Measurements from ENCODE around the gene GRIK4. TPM values are rescaled to one million over a fixed set of nuclear protein-coding genes. Genes with fewer than 3 reads are reported as not detected.

Gene GRIK4
- total and polyA plus RNA-seq, 2 donors (not counting 1 experiment from before 2014, with no cell fraction given), result 0.12 to 0.27 TPM

DNA sequence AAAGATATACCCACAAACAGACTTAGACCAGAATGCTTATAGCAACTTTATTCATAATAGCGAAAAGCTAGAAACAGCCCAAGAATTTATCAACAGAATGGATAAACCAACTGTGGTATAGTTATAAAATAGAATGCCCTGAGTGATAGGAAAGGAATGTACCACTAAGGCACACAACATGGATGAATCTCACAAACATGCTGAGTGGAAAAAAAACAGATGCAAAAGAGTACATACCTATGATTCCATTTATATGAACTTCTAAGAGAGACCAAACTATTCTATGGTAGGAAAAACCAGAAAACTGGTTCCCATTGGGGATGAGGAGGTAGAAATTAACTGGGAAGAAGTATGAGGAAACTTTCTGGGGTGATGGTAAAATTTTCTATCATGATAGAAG is 40.4 kb upstream of the GRIK4 start:
- H3K27me3 ChIP-seq (replicated peaks in 1 of 4; ENCODE audit: control extremely low read depth in 1 of 4, control insufficient read depth in 3 of 4, insufficient read depth in 4 of 4, low read length in 3 of 4), result no peaks in the 10 kb centered on the region
- no peaks in the 10 kb centered on the region for H4K20me1 ChIP-seq (ENCODE audit: control insufficient read depth, insufficient read depth, low read length, poor library complexity, severe bottlenecking)
- no peak overlapping the region for H3K27ac Mint-ChIP-seq
- ChIA-PET POLR2A (no interaction called here), CTCF (no interaction called here)
- TF ChIP-seq EZH2 (IDR thresholded peaks at IDR 0.05; ENCODE audit: borderline replicate concordance, insufficient read depth, low read depth, low read length, poor library complexity, severe bottlenecking), result no peak
- TF ChIP-seq, protein P1, sequence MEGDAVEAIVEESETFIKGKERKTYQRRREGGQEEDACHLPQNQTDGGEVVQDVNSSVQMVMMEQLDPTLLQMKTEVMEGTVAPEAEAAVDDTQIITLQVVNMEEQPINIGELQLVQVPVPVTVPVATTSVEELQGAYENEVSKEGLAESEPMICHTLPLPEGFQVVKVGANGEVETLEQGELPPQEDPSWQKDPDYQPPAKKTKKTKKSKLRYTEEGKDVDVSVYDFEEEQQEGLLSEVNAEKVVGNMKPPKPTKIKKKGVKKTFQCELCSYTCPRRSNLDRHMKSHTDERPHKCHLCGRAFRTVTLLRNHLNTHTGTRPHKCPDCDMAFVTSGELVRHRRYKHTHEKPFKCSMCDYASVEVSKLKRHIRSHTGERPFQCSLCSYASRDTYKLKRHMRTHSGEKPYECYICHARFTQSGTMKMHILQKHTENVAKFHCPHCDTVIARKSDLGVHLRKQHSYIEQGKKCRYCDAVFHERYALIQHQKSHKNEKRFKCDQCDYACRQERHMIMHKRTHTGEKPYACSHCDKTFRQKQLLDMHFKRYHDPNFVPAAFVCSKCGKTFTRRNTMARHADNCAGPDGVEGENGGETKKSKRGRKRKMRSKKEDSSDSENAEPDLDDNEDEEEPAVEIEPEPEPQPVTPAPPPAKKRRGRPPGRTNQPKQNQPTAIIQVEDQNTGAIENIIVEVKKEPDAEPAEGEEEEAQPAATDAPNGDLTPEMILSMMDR (IDR thresholded peaks at IDR 0.05), result no peak
- H3K4me3 Mint-ChIP-seq, result no peak overlapping the region
- H3K79me2 ChIP-seq (ENCODE audit: control insufficient read depth, insufficient read depth, low read length), result no peaks in the 10 kb centered on the region
- intact Hi-C loops (cut with micrococcal nuclease), result no loop called here
- H3K27ac ChIP-seq (ENCODE audit: low read length in 2 of 2), result no peak overlapping the region
- no peaks in the 10 kb centered on the region for H3K4me1 Mint-ChIP-seq
- H3K27me3 Mint-ChIP-seq, result no peaks in the 10 kb centered on the region
- no peaks in the 10 kb centered on the region for H3K9me3 Mint-ChIP-seq (ENCODE audit: insufficient read depth)
- peaks cover 3 to 11% of the 10 kb centered on the region in 2 experiments for H3K36me3 ChIP-seq (replicated peaks in 1 of 2; ENCODE audit: control extremely low read depth in 1 of 2, control insufficient read depth in 1 of 2, extremely low read depth in 1 of 2, insufficient read depth in 2 of 2, low read length in 1 of 2)
- H3K9ac ChIP-seq (ENCODE audit: low read length), result no peak overlapping the region
- H2AFZ ChIP-seq (ENCODE audit: insufficient read depth, low read depth, low read length, poor library complexity, severe bottlenecking), result no peak overlapping the region
- H3K4me3 ChIP-seq (ENCODE audit: control extremely low read depth in 1 of 5, extremely low read depth in 1 of 5, insufficient read depth in 1 of 5, low read depth in 2 of 5, low read length in 4 of 5), result no peak overlapping the region
- H3K4me1 ChIP-seq (ENCODE audit: control insufficient read depth in 2 of 2, insufficient read depth in 2 of 2, low read length in 2 of 2), result no peaks in the 10 kb centered on the region
- WGBS (ENCODE audit: insufficient coverage), result no CpG with 5 or more reads among the region's 1 CpG
- no peak overlapping the region for H3K4me2 ChIP-seq (replicated peaks; ENCODE audit: low read depth, low read length, poor library complexity, severe bottlenecking)
- no peaks in the 10 kb centered on the region for H3K9me3 ChIP-seq (ENCODE audit: control extremely low read depth in 1 of 3, control insufficient read depth in 2 of 3, insufficient read depth in 1 of 3, low read length in 2 of 3)
- ATAC-seq (ENCODE audit: low read depth), result no peak
- no peak for DNase-seq

DNA sequence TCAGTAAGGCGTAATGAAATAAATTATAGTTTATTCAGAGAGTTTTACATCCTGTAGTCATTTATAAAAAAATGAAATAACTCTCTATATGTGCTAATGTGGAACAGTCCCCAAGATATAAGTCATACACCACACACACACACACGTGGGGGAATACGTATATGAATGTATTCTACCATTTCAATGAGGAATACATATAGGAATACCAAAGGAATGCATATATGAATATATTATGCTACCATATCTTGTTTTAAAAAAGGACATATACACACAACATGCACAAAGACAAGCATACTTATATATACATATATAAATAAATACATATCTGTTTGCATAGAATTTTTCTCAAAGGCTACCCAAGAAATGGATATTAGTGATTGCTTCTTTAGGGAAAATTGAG is 39.6 kb upstream of the GRIK4 start:
- H3K27ac ChIP-seq (ENCODE audit: low read length in 2 of 2), result no peak overlapping the region
- H3K27me3 ChIP-seq (replicated peaks in 1 of 4; ENCODE audit: control extremely low read depth in 1 of 4, control insufficient read depth in 3 of 4, insufficient read depth in 4 of 4, low read length in 3 of 4), result no peaks in the 10 kb centered on the region
- H3K79me2 ChIP-seq (ENCODE audit: control insufficient read depth, insufficient read depth, low read length), result no peaks in the 10 kb centered on the region
- H3K9ac ChIP-seq (ENCODE audit: low read length), result no peak overlapping the region
- no peaks in the 10 kb centered on the region for H3K4me1 Mint-ChIP-seq
- WGBS (ENCODE audit: insufficient coverage), result no CpG with 5 or more reads among the region's 3 CpGs
- no peak overlapping the region for H3K4me2 ChIP-seq (replicated peaks; ENCODE audit: low read depth, low read length, poor library complexity, severe bottlenecking)
- no peaks in the 10 kb centered on the region for H3K27me3 Mint-ChIP-seq
- no peak for TF ChIP-seq EZH2 (IDR thresholded peaks at IDR 0.05; ENCODE audit: borderline replicate concordance, insufficient read depth, low read depth, low read length, poor library complexity, severe bottlenecking)
- TF ChIP-seq, protein P1 (IDR thresholded peaks at IDR 0.05), result no peak
- DNase-seq (no peak), ATAC-seq (ENCODE audit: low read depth) (no peak)
- no peaks in the 10 kb centered on the region for H3K4me1 ChIP-seq (ENCODE audit: control insufficient read depth in 2 of 2, insufficient read depth in 2 of 2, low read length in 2 of 2)
- H3K4me3 Mint-ChIP-seq, result no peak overlapping the region
- H3K36me3 ChIP-seq (replicated peaks in 1 of 2; ENCODE audit: control extremely low read depth in 1 of 2, control insufficient read depth in 1 of 2, extremely low read depth in 1 of 2, insufficient read depth in 2 of 2, low read length in 1 of 2), result peaks cover 2 to 9% of the 10 kb centered on the region in 2 experiments
- ChIA-PET CTCF (interaction anchor here (0.7 kb wide), 1 partner anchor 11 kb away, joined by 3 read pairs; no protein-coding TSS in a partner anchor), POLR2A (no interaction called here)
- intact Hi-C loops (cut with micrococcal nuclease), result no loop called here
- no peak overlapping the region for H3K27ac Mint-ChIP-seq
- no peaks in the 10 kb centered on the region for H3K9me3 Mint-ChIP-seq (ENCODE audit: insufficient read depth)
- no peaks in the 10 kb centered on the region for H4K20me1 ChIP-seq (ENCODE audit: control insufficient read depth, insufficient read depth, low read length, poor library complexity, severe bottlenecking)
- H2AFZ ChIP-seq (ENCODE audit: insufficient read depth, low read depth, low read length, poor library complexity, severe bottlenecking), result no peak overlapping the region
- no peak overlapping the region for H3K4me3 ChIP-seq (ENCODE audit: control extremely low read depth in 1 of 5, extremely low read depth in 1 of 5, insufficient read depth in 1 of 5, low read depth in 2 of 5, low read length in 4 of 5)
- H3K9me3 ChIP-seq (ENCODE audit: control extremely low read depth in 1 of 3, control insufficient read depth in 2 of 3, insufficient read depth in 1 of 3, low read length in 2 of 3), result no peaks in the 10 kb centered on the region
